HG03066 (cell line): Measurements from ENCODE around the gene PTAFR.
A peak's percentile ranks its signal among the peaks of the same experiment; 100 is the strongest.

ENCODE experiments used
- ATAC-seq: cut with Tn5 transposase; IDR thresholded peaks from one replicate; pipeline ENCODE4 v1.9.1; 2021; ENCODE audit warnings: low read depth; ENCODE audit not compliant: unreplicated experiment

The PTAFR gene

DNA sequence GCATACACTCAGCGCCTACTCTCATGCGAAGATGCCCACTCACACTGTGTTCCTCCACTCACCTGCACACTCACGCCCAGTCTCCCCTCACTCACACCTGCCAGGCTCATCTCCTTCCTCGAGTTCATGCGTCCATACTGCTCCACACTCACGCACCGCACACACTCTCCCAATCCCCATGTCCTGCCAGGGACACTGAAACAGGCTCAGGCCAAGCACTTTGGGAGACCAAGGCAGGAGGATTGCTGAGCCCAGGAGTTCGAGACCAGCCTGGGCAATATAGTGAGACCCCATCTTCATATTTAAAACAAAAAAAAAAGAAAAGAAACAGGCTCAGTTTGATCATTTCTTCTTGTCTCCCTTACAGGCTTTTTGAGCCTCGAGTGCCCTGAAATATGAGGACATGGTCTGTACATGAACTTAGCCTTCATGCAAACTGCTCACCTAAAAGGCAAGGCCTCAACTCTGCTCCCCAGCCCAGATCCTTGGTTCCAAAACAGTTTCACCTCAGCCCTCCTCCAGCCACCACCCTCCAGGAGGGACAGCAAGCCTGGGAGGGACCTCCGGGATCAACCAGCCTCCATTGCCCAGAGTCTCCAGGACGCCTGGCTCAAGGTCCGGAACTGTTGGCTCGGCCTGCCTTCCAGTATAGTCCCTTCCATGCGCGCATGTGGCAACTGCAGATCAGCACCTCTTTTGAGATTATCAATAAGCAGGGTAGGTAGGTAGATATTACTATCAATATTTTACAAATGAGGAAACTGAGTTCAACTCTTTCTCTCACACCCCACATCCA, 2.4 kb upstream of the PTAFR start:
- ATAC-seq: no peak

DNA sequence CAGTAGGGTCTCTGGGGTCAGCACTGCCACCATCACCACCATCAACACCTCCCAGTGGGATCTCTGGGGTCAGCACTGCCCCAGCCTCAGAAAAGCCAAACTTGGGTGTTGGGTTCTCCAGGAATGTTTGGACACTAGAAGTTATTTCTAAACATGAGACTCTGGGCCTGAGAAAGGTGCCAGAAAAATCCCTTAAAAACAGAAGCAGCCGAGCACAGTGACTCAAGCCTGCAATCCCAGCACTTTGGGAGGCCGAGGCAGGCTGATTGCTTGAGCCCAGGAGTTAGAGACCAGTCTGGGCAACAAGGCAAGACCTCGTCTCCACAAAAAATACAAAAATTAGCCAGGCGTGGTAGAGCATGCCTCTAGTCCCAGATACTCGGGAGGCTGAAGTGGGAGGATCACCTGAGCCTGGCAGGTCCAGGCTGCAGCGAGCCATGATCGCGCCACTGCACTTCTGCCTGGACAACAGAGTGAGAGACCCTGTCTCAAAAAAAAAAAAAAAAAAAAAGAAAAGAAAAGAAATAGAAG, 470 bp downstream of the PTAFR start:
- no peak for ATAC-seq

DNA sequence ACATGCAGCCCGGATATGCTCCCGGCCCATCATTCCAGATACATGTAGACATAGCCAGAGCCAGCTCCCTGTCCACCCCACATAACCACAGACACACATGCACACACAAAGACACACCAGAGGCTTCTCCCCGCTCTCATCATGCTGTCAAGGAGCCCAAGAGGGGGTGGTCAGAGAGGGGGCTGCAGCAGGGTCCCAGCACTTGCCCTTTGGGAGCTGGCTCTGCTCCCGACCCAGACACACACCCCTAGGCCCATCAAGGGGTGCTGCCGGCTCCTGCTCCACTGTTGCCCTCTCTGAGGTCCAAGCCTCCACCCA, 2.6 kb downstream of the PTAFR start:
- no peak for ATAC-seq

DNA sequence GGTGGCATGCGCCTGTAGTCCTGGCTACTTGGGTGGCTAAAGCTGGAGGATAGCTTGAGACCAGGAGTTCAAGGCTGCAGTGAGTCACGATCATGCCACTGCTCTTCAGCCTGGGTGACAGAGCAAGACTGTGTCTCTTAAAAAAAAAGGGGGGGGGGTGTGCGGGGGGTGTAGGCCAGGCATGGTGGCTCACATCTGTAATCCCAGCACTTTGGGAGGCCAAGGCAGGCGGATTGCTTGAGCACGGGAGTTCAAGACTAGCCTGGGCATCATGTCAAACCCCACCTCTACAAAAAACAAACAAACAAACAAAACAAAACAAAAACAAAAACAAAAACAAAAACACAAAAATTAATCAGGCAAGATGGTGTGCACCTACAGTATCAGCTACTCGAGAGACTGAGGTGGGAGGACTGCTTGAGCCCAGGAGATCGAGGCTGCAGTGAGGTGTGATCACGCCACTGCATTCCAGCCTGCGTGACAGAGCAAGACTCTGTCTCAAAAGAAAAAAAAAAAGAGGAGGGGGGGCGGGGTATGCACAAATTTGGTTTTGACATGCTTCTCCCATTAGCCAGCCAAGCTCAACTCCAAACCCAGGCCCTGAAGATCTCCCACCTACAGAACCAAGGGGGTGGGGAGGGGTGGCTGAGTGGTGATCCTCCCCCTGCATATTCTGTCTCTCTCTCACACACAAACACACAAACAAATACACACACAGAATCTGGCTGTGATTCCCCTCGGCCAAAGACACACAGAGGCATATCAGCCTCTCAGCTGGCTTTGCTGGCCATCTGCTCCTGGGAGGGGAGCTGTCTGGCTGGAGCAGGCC, 3.1 kb downstream of the PTAFR start:
- no peak for ATAC-seq

DNA sequence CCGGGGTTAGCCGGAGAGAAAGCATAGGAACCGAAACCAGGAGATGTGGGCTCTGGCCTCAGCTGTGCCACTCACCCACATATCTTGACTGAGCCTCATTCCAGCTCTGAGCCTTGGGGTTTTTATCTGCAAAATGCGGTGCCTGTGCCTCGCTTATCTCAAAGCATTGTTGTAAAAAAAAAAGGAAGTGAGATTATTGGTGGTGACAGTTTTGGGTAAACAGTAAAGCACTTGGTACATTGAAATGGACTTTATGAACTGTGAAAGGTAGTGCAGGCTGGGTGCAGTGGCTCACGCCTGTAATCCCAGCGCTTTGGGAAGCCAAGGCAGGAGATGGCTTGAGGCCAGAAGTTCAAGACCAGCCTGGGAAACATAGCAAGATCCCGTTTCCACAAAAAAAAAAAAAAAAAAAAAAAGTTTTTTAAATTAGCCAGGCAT, 3.8 kb downstream of the PTAFR start:
- ATAC-seq: peak; percentile 53

DNA sequence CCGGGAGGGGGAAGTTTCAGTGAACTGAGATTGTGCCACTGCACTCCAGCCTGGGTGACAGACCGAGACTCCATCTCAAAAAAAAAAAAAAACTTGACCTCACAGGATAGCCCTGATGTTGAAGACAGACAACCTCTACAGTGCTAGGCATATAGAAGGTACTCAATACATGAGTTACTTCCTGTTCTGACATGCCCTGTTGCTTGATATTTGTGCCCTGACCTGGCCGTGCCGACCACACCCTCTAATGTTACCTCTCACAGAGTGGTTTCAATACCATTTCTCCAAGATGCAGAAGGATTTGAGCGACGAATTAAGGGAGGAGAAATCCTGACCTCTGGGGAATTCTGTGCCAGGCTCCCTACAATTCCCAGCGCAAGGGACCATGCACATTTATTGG, 5.2 kb downstream of the PTAFR start:
- ATAC-seq: no peak

DNA sequence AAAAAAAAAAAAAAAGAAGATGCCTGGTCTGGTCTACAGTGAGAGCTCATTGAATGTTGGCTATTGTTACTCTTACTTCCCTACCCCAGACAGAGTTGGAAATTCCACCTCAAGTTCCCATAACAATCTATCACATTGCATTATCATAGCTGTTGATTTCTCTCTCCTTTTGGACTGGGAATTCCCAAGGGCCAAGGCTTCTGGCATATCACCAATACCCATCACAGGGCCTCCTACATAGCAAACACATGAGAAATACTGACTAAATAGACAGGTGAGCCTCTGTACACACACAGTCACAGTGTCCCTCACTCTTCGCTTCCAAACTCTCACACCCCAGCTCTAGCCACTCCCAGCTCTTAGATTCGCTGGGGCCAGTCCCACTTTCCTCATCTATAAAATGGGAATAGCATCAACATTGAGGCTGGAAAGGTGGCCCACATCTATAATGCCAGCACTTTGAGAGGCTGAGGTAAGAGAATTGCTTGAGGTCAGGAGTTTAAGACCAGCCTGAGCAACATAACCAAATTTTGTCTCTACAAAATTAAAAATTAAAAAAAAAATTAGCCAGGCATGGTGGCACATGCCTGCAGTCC, 6.4 kb downstream of the PTAFR start:
- no peak for ATAC-seq

DNA sequence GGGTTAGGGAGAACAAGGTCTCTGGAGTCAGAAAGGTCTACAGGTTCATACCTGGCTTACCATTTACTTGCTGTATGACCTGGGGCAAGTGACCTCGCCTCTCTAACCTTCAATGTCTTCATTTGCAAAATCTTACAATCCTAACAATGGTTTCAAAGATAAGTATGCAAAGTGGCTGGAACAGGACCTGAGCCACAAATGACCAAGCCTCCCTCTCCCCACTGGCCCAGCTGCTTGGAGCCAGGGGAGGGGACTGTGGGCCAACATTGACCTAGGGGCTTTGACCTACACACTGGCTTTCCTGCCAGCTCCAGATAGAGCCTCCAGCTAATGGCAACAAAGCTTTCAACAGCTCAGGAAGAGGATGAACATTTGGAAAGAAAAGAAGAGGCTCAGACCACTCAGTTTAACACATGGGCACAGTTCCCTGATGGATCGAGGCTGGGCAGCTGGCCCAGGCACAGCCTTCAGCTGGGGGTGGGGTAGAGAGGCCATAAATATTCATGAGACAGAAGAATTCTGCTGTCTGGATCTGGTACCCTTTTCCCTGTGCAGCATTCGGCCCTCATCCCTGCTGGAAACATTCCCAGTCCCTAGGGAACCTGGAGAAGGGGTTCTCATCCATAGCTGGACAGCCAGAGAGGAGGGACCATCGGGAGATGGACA, 12.9 kb downstream of the PTAFR start:
- ATAC-seq: no peak

DNA sequence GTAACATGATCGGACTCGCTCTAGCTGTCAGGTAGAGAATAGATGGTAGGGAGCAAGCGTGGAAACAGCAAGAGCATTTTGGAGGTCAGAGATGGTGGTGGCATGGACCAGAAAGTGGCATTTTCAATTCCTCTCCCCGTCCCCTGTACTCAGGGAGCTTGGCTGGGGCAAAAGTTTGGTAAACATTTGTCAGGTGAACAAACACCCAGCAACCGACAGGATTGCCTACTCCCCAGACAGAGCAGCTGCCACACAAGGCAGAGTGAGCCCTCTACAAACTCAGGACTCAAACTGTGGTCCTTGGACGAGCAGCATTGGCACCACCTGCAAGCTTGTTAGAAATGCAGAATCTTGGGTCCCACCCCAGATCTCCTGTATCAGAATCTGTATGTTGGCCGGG, 14.3 kb downstream of the PTAFR start:
- no peak for ATAC-seq

DNA sequence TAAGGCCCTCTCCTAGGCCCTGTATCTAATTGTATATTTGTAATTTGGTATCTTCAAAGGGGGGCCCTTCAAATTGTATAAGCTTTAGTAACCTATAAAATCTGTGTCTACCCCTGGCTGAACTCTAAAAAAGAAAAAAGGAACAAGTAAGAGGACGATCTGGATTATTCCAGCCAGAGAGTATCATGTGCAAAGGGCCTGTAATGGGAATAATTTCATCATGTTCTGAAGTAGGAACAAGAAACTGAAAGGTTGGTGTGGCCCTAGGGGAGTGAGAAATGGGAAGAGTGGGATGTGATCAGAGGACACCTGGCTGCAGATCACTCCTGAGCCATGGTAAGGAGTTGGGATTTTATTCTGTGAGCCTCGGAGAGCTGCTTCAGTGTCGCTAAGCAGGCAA, 14.7 kb downstream of the PTAFR start:
- ATAC-seq: no peak

DNA sequence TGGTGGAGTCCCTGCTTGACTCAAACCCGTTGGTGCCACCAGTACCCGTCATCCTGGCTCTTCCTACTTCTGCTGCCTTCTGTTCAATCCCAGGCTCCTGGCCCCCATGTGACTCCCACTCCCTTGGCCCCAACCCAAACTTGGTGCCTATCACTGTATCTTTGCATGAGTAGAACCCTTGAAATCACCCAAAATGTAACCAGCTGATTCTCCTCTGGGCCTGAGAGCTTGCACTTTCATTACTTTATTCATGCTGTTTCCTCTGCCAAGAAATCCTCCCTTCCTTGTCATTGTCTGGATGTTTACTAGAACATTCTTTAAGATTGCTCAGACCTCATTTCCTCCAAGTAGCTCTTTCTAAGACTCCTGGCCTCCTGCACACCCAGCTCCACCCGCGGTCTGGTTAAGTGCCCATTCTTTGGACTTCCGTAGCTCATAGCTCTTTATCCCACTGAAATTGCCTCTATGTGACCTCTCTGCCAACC, 15.7 kb downstream of the PTAFR start:
- ATAC-seq: no peak

DNA sequence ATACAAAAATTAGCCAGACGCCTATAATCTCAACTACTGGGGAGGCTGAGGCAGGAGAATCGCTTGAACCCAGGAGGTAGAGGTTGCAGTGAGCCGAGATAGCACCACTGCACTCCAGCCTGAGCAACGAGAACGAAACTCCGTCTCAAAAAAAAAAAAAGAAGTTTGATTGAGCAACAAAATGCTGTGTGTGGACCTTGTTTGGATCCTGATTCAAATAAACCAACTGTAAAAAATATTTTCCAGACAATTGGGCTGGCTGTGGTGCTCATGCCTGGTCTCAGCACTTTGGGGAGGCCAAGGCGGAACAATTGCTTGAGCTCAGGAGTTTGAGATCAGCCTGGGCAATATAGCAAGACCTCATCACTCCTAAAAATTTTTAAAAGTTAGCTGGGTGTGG, 16.8 kb downstream of the PTAFR start:
- ATAC-seq: no peak

DNA sequence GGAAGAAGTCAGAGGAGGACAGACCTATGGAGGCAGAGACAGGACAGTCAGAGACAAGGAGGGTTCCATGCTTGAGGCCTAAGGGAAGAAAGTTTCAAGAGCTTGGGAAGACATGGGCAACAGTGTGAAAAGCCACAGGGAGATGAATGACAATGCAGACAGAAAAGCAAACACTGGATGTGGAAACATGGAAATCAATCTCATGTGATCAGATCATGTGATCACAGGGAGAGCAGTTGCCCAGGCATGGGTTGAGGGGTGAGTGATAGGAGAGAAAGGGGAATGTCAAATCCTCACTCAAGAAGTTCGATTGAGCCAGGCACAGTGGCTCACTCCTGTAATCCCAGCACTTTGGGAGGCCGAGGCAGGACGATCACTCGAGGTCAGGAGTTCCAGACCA, 17.2 kb downstream of the PTAFR start:
- ATAC-seq: no peak

DNA sequence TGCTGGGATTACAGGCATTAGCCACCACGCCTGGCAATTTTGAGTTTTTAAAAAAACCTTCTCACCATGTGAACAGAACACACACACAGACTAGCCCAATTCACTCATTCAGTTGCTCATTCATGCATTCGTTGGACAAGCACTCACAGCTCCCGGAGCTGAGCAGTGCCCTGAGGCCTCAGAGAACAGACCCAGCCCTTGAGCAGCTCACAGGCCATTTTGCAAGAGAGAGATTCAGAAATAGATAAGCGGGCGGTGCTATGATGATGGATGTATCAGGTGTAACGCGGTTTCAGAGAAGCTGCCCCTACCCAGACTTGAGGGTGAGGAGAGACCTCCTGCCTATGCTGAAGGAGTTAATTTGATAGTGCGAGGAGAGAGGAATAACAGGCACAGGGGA, 18.6 kb downstream of the PTAFR start:
- ATAC-seq: no peak

DNA sequence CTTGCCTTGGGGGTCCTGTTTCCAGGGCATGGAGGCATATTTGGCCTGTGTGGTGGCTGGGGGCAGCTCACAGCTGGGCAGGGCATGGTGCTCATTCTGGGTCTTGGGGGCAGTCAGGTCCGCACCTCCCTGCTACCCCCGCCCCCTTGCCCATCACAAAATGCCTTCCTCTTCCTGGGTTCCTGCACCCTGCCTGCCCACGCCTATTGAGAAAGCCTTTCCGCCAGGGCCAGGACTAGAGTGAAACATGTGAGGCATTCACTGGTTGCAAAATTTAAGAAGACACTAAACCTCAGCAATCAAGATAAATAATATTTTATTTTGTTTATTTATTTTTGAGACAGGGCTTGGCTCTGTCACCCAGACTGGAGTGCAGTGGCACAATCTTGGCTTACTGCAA, 19.7 kb downstream of the PTAFR start:
- ATAC-seq: no peak

DNA sequence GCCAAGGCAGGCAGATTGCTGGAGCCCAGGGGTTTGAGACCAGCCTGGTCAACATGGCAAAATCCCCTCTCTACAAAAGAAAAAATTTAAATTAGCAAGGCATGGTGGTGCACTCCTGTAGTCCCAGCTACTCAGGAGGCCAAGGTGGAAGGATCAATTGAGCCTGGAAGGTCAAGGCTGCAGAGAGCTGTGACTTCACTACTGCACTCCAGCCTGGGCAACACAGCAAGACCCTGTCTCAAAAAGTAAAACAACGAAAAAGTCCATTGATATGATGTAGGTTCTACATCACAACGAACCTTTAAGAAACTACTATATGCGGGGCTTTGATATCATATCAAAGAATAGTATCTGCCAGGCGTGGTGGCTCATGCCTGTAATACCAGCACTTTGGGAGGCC, 20.9 kb downstream of the PTAFR start:
- no peak for ATAC-seq

DNA sequence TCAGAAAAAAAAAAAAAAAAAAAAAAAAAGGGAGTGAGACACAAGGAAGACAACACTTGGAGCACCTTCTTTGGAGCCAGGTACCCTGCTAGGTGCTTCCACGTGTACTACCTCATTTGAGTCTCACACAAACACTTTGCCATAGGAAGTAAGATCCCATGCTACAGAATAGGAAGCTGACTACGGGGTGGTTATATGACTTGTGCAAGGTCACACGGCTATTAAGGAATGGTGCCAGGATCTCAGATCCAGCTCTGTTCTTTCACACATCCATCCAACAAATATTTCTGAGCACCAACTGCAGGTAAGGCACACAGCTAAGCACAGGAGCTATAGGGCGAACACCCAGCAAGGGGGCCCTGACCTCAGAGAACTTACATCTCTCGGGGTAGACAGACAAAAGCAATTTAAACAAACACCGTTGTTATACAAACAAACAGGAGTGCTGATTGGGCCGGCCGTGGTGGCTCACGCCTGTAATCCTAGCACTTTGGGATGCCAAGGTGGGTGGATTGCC, 22.4 kb downstream of the PTAFR start:
- ATAC-seq: no peak

DNA sequence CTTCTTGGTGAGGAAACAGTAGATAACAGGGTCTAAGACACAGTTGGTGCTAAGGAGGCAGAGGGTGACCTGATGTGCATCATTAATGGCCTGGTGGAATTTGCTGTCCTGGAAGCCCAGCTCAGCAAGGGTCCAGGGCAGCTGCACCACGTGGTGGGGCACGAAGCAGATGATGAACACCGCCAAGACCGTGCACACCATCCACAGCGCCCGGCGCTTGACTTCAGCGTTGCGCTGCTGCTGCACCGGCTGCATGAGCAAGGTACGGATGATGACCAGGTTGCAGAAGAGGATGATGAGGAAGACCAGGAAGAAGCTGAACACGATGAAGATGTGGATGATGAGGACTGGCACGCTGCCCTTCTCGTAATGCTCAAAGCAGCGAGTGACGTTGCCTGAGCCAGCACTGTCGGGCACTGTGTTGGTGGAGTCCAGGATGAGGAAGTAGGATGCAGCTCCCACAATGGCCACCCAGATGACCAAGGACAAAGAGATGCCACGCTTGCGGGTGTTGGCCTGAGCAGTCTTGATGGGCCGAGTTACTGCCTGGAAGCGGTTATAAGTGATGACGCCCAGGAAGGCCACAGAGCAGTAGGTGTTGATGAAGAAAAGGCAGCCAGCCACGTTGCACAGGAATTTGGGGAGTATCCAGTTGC, 26.2 kb downstream of the PTAFR start:
- no peak for ATAC-seq

DNA sequence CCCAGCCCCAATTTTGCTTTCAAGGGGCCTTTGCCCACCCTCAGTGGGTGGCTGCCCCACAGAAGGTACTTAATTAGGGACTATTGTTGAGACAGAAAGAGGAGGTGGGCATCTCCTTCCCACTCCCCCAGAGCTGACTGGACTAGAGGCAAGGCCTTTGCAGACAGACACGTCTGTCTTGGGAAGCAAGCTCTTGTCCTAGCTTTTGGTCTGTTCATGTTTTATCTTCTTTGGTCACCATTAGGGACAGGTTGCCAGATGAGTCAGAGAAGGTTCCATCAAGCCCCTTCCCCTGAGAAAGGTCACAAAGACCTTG, 27.7 kb downstream of the PTAFR start:
- ATAC-seq: no peak
